IPS DF 4.7 (cell line): ENCODE results near the gene CNIH2.
"Not testable (repeated sequence)": the region's sequence is repeated elsewhere in the genome, so short reads cannot be mapped to it uniquely, and the experiment has no call there.

ENCODE experiments used
- DNase-seq: peaks from one replicate; pipeline ENCODE4 v3.0.0-alpha.2; 2013; ENCODE audit warnings: low spot score; ENCODE audit errors: extremely low read depth

Gene CNIH2

GRCh38 chr11:66291303-66291705 is 13.3 kb downstream of the CNIH2 start:
- DNase-seq: no peak

GRCh38 chr11:66291706-66292542 is 13.9 kb downstream of the CNIH2 start, which contains the start of gene TMEM151A:
TMEM151A (plus strand) TSS chr11:66291894; CDS start chr11:66292014, 120 bp downstream.
- DNase-seq: no peak

- DNase-seq: no peak
Measured at GRCh38 chr11:66292543-66293332, 14.8 kb downstream of the CNIH2 start.

GRCh38 chr11:66293352-66293751 is 15.4 kb downstream of the CNIH2 start:
- no peak for DNase-seq

GRCh38 chr11:66293777-66294625 is 16.0 kb downstream of the CNIH2 start:
- DNase-seq: no peak

- no peak for DNase-seq
Measured at GRCh38 chr11:66294626-66295620, 16.9 kb downstream of the CNIH2 start.

GRCh38 chr11:66297610-66298009 is 19.6 kb downstream of the CNIH2 start:
- DNase-seq: no peak

- DNase-seq: no peak
Measured at GRCh38 chr11:66299186-66299585, 21.2 kb downstream of the CNIH2 start.

- no peak for DNase-seq
Measured at GRCh38 chr11:66302656-66303055, 24.7 kb downstream of the CNIH2 start.

- DNase-seq: no peak
Measured at GRCh38 chr11:66309475-66309874, 31.5 kb downstream of the CNIH2 start.

- DNase-seq: no peak
Measured at GRCh38 chr11:66310324-66310723, 32.3 kb downstream of the CNIH2 start.

GRCh38 chr11:66310803-66311440 is 32.9 kb downstream of the CNIH2 start:
- DNase-seq: not testable (repeated sequence)

GRCh38 chr11:66311470-66311964 is 33.5 kb downstream of the CNIH2 start:
- no peak for DNase-seq

GRCh38 chr11:66311965-66312548 is 34.1 kb downstream of the CNIH2 start:
- no peak for DNase-seq

GRCh38 chr11:66312549-66313320 is 34.8 kb downstream of the CNIH2 start:
- peak; percentile 87 for DNase-seq

- no peak for DNase-seq
Measured at GRCh38 chr11:66313321-66314185, 35.6 kb downstream of the CNIH2 start.

GRCh38 chr11:66314186-66314501 is 36.2 kb downstream of the CNIH2 start:
- no peak for DNase-seq
